GM12875 (cell line): Measurements from ENCODE around the gene AARS2.
"Not testable (repeated sequence)": the region's sequence is repeated elsewhere in the genome, so short reads cannot be mapped to it uniquely, and the experiment has no call there.

ENCODE experiments used
- H3K4me3 ChIP-seq: one replicate; pipeline ENCODE4 v1.5.1; 2011; ENCODE audit warnings: low read depth, low read length, control low read depth
- TF ChIP-seq, protein P1 (sequence below): IDR thresholded peaks from 2 replicates; pipeline ENCODE4 v1.5.1; 2011; ENCODE audit warnings: low read depth, mild to moderate bottlenecking, control low read depth, inconsistent platforms, low read length, moderate library complexity, borderline replicate concordance; ENCODE audit not compliant: insufficient read depth

The AARS2 gene

DNA sequence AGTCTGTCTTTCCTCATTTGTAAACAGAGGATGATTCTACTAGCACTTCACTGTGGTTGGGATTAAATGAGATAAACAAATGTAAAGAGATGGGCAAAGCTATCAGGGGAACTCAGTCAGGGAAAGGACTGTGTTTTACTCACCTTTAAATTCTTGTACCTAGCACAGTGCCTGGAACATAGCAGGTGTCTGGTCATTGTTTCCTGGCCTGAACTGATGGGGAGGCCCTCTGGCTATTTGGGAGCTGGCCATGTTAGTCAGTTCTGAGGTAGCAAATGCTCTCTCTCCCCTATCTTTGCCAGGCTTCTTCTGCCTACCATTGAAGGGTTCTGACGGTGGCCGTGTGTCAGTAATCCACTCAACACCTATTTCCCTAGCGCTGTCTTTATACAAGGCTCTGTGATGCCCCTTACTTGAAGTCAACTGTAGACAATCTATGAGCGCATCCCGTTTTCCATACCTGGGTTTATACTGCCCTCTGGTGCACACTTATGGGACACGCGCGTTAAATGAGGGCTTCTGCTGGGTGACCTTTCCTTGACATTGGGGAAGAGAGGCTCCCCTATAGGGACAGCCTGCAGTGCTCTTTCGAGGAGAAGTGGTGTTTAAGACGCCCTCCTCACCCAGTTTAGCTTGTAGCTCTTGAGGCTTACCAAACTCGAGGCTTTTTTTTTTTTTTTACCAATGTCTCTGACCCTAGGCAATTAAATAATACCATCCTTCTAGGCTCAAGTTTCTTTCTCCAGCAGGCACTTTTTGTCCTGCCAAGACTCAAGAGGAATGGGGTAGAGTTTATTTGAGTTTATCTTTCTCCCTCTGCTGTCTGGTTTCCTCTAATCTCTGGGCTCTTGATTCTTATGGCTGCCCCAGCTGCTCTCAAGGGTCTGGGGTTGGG lies 25.3 kb upstream of the AARS2 start:
- TF ChIP-seq, protein P1, sequence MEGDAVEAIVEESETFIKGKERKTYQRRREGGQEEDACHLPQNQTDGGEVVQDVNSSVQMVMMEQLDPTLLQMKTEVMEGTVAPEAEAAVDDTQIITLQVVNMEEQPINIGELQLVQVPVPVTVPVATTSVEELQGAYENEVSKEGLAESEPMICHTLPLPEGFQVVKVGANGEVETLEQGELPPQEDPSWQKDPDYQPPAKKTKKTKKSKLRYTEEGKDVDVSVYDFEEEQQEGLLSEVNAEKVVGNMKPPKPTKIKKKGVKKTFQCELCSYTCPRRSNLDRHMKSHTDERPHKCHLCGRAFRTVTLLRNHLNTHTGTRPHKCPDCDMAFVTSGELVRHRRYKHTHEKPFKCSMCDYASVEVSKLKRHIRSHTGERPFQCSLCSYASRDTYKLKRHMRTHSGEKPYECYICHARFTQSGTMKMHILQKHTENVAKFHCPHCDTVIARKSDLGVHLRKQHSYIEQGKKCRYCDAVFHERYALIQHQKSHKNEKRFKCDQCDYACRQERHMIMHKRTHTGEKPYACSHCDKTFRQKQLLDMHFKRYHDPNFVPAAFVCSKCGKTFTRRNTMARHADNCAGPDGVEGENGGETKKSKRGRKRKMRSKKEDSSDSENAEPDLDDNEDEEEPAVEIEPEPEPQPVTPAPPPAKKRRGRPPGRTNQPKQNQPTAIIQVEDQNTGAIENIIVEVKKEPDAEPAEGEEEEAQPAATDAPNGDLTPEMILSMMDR = peak; percentile 61; the same call in 1 of the 2 replicates
- H3K4me3 ChIP-seq = no peak overlapping the region

DNA sequence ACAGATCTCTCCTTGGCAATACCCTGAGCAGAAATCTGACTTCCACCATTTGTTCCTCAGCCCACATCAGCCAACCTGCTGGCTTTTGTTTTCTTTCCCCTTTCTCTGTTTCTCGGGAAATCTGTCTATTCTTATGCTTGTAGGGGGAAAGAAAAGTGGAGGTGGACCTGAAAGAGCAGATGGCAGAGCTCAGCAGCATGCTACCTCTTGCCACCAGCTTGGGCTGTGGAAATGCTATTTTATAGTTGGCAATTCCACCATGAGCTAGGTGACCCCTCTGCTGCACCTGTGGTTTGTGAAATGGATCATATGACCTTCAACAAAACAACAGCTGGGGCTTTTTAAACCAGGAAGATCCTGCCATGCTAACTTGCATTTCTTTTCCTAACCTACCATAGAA lies 22.5 kb upstream of the AARS2 start:
- TF ChIP-seq, protein P1 = no peak
- no peak overlapping the region for H3K4me3 ChIP-seq

DNA sequence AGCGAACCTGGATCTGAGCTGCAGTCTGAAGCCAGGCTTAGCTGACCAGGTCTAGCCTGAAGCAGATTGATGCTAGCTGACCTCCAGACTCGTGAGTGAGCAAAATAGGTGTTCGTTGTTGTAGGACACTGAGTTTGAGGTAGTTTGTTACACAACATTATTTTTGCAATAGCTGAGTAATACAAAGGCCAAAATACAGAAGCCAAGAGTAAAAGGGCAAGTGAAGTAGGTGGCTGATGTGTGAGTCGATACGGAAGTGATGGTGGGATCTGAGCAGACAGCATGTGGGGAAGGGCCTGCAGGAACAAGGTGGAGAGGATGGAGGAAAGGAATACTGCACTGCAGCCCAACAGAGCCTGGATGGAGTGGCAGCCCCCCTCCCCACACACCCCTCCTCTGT lies 20.8 kb upstream of the AARS2 start:
- TF ChIP-seq, protein P1 = no peak
- H3K4me3 ChIP-seq = no peak overlapping the region

DNA sequence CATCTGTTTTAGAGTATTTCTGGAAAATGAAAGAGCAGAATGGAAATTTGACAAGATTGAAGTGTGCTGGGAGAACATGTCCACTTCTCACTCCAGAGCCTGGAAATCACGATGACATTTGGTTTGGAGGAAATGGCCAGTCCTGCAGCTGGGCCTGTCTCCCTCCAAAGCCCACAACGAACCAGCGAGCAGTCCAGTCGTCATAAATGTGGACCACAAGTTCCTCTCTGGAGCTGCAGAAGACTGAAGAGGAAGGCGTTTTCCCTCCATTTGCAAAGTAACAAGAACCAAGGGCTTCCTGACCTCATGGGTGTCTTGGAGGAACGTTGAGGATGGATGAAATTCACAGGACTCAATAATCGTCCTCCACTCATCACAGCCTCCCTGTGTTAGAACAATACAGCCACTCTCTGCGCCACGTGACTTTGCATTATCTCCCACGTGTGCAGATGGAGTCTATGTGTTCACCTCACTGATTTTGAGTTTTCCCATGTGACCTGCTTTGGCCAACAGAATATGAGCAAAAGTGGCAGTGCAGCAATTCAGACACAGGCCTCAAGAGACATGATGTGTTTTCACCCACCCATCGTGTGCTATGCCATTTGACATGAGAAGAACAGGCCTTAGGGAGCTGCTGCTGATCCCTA lies 20.2 kb upstream of the AARS2 start:
- H3K4me3 ChIP-seq = no peak overlapping the region
- TF ChIP-seq, protein P1 = no peak

DNA sequence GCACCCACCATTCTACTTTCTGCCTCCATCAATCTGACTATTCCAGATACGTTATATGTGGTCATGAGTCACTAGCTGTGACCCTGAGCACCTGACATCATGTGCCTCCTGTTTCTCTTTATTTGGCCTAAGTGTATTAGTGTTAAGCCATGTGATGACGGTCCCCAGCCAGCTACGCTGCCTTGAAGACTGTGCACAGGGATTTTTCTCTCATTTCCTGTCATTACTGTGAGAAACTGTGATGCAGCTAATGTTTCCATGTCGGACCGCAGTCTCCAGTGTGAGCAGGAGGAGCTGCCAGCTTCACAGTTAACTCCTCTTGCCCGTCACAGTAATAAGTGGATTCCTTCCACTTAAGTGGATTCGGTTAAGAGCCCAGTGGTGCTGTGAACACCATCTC lies 19.4 kb upstream of the AARS2 start:
- TF ChIP-seq, protein P1 = no peak
- H3K4me3 ChIP-seq = no peak overlapping the region

DNA sequence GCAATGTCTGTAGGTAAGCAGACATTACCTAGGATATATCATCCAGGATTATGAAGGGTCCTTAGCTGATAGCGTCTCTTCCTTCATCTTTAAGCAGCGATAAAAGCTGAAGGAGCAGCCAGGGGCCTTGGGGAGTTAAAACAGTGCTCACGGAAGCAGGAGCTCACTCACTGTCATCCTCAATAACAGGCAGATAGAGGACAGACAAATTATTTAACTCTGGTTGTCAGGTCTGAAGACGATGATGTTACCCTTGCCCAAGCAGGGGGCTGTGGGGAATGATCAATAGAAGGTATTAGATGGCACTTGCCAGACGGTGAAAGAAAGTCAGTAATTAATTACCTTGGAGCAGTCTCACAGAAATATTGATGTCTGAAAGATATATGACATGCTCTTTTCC lies 16.7 kb upstream of the AARS2 start:
- TF ChIP-seq, protein P1 = no peak
- H3K4me3 ChIP-seq = no peak overlapping the region

DNA sequence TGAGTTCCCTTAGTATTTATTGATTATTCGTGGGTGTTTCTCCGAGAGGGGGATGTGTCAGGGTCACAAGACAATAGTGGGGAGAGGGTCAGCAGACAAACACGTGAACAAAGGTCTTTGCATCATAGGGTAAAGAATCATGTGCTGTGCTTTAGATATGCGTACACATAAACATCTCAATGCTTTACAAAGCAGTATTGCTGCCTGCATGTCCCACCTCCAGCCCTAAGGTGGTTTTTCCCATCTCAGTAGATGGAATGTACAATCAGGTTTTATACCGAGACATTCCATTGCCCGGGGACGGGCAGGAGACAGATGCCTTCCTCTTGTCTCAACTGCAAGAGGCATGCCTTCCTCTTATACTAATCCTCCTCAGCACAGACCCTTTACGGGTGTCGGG lies 15.1 kb upstream of the AARS2 start:
- not testable (repeated sequence) for H3K4me3 ChIP-seq
